GM12864 (cell line): ENCODE data around the gene TADA1.

Experiments
- DNase-seq: peaks from one replicate; pipeline ENCODE4 v3.0.0-alpha.2; 2011; ENCODE audit warnings: low read depth
- H3K4me3 ChIP-seq: 2 replicates; pipeline ENCODE4 v1.5.1; 2011; ENCODE audit warnings: mild to moderate bottlenecking, low read depth, low read length, control low read depth
- TF ChIP-seq, protein P1 (sequence below): IDR thresholded peaks from 2 replicates; pipeline ENCODE4 v1.5.1; 2011; ENCODE audit warnings: low read depth, mild to moderate bottlenecking, moderate library complexity, low read length, control low read depth, inconsistent platforms; ENCODE audit errors: missing control alignments

TADA1 gene

DNA sequence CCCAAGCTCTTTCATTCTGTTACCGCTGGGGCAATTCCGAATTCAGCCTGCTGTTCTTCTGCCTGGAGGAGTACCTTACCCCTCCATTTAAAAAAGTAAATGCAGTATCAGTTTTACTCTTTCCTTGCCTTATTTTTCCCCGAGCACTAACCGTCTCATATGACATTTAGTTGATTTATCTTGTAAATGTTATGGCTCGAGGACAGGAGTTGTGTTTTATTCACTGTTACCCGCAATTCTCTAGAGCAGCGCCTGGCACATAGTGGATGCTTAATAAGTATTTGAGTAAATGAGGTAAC is 425 bp upstream of the TADA1 start:
- TF ChIP-seq, protein P1, sequence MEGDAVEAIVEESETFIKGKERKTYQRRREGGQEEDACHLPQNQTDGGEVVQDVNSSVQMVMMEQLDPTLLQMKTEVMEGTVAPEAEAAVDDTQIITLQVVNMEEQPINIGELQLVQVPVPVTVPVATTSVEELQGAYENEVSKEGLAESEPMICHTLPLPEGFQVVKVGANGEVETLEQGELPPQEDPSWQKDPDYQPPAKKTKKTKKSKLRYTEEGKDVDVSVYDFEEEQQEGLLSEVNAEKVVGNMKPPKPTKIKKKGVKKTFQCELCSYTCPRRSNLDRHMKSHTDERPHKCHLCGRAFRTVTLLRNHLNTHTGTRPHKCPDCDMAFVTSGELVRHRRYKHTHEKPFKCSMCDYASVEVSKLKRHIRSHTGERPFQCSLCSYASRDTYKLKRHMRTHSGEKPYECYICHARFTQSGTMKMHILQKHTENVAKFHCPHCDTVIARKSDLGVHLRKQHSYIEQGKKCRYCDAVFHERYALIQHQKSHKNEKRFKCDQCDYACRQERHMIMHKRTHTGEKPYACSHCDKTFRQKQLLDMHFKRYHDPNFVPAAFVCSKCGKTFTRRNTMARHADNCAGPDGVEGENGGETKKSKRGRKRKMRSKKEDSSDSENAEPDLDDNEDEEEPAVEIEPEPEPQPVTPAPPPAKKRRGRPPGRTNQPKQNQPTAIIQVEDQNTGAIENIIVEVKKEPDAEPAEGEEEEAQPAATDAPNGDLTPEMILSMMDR = no peak
- no peak for DNase-seq
- peak overlapping the region; percentile 50 for H3K4me3 ChIP-seq

DNA sequence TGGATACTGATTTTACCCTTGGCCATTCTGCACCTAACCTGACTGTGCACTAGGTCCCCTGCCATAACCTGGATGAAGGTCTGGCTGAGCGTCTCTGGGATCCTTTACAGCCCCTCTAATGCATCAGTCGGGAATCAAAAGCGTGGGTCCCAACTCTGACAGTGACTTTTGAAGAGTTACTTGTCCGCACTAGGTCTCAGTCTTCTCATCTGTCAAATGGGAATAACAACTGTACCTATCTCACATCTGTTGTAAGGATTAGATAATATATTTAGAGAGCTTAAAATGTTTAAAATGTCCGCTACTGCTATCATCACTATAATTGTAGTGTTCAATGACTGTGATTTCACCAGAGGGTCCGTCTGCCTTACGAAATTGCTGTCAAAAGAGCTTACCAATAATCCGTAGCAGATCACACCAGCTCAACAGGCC is 746 bp downstream of the TADA1 start:
- peak overlapping the region; percentile 84 for H3K4me3 ChIP-seq
- no peak for DNase-seq
- TF ChIP-seq, protein P1 = no peak

DNA sequence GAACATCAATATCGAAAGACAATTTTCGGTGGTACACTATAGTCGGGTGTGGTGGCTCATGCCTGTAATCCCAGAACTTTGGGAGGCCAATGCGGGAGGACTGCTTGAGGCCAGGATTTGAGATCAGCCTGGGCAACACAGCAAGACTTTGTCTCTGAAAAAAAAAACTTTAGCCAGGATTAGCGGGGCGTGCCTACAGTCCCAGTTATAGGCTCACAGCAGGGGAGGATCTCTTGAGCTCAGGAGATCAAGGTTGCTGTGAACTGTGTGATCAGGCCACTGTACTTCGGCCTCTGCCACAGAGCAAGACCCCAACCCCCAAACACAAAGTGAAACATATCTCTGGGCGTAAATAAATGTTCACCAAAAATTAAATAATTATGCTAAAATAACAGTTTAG is 1.6 kb downstream of the TADA1 start:
- no peak for DNase-seq
- H3K4me3 ChIP-seq = no peak overlapping the region
- TF ChIP-seq, protein P1 = no peak

DNA sequence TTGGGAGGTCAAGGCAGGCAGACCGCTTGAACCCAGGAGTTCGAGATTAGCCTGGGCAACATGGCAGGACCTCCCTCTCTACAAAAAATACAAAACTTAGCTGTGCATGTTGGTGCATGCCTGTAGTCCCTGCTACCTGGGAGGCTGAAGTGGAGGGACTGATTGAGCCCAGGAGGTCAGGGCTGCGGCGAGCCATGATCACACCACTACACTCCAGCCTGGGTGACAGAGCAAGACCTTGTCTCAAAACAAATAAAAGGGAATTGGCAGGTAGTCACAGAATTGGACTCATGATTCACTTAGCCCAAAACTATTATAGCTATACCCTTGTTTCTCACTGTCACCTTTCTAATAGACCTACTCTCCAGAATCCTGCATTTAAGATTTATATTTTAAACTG is 5.5 kb downstream of the TADA1 start:
- TF ChIP-seq, protein P1 = no peak
- no peak overlapping the region for H3K4me3 ChIP-seq
- DNase-seq = no peak

DNA sequence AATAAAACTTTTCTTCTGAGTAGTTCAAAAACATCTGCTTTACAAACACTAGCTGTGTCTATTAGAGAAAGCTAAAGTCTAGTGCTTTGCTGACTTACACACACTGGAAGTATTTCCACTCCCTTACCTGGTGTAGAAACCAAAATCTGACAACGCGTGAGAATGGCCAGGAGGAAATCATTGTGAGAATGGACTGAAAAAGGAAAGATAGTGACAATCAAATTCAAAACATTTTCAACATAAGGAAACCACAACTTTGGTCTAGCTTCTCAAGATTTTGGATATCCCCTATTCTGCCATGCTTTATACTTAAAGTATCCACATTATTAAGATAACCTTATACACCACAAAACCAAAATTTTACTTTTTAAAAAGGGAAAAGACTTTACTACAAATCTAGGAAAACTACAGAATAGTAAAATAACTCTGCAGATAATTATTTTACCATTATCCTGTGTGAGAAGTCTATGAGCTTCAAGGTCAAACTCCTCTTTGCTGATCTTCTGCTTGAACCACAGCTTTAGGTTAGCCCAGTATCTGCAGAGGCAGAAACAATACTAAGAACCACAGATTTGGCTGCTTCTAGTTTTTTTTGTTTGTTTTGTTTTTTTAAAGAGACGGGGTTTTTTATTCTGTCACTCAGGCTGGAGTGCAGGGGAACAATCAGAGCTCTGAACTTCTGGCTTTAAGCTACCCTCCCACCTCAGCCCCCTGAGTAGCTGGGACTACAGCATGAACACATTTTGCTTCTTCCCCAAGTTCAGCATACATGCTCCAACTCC is 6.6 kb downstream of the TADA1 start:
- H3K4me3 ChIP-seq = no peak overlapping the region
- no peak for DNase-seq
- TF ChIP-seq, protein P1 = no peak

DNA sequence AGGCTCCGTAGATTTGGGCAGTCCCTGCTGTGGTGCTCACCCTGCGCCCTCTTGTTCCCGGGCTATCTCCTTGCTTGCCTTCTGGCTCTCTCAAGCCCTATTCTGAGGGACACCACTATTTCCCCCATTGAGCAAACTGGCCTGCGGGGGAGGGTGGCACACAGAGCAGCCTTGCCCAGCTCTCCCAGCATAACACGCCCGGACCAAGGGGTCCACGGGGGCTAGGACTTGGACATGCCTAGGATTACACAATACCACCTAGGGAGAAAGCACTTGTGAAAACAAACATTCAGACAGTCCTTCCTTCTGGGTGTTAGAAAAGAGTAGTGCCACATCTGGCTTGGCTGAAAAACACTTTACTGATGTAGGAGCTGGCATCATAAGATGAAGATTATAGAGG is 7.4 kb downstream of the TADA1 start:
- TF ChIP-seq, protein P1 = no peak
- no peak for DNase-seq
- no peak overlapping the region for H3K4me3 ChIP-seq

DNA sequence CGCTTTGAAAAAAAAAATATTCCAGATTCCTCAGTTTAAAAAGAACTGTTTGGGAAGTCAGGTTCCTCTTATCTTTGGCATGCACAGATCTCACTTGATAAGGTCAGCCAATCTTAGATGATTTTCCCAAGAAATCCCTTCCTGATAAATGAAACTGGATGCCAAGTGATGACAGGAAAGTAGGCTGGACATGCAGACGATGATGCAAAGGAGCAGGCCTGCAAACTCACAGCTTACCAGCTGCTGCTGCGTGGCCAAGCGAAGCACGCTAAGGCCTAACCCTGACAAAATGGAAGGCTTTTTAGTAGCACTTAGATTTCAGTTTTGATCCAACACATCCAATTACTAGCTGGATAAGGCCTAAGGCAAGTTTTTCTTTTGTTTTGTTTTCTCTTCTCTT is 10.1 kb downstream of the TADA1 start:
- TF ChIP-seq, protein P1 = no peak
- H3K4me3 ChIP-seq = no peak overlapping the region

More for the DNA sequence above, 10.1 kb downstream of the TADA1 start:
- DNase-seq = no peak
